Pons (tissue), 1 donor: ENCODE data around the gene YEATS4.

Experiments
- DNase-seq: peaks from one replicate; pipeline ENCODE4 v3.0.0-alpha.2; 2016; ENCODE audit warnings: low spot score

The YEATS4 gene

GRCh38 chr12:69433653-69434052, 74.1 kb downstream of the YEATS4 start:
- peak; percentile 56 for DNase-seq

GRCh38 chr12:69435644-69436043, 76.1 kb downstream of the YEATS4 start:
- DNase-seq = peak; percentile 25

GRCh38 chr12:69437073-69437472, 77.5 kb downstream of the YEATS4 start:
- no peak for DNase-seq

- no peak for DNase-seq
Measured at GRCh38 chr12:69438539-69438938, 79.0 kb downstream of the YEATS4 start.

GRCh38 chr12:69440016-69440415, 80.5 kb downstream of the YEATS4 start:
- DNase-seq = no peak
